ENCODE results near the gene IL4I1.

The IL4I1 gene

DNA sequence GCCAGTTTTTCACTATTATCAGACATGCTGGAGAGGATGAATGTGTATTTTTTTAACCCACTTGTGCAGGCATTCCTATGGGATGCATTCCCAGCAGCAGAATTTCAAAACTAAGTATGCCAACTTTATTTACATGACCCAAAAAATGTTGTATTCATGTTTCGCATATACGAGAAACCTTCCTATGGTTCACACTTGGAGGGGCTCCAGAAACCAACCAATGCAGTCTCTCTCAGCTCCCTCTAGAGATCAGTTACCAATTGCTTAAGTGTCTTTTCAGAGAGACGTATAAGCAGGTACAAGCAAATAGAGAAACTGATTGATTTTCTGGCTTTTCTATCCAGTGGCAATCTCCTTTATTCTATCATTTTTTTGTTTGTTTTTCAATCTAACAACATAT, 51.3 kb downstream of the IL4I1 start:
- TF ChIP-seq EZH2 (IDR thresholded peaks at IDR 0.05), result no peak
- TF ChIP-seq POLR2AphosphoS5 (IDR thresholded peaks at IDR 0.05; ENCODE audit: borderline replicate concordance, low read depth, low read length), result no peak
- TF ChIP-seq FOXP2 (optimal IDR thresholded peaks at IDR 0.05; ENCODE audit: control extremely low read depth, extremely low read length, insufficient read depth), result no peak
- H3K27ac ChIP-seq, result peak overlapping the region; percentile 1; the same call in 1 of the 2 replicates
- no peak for DNase-seq (ENCODE audit: low read depth, low spot score)

DNA sequence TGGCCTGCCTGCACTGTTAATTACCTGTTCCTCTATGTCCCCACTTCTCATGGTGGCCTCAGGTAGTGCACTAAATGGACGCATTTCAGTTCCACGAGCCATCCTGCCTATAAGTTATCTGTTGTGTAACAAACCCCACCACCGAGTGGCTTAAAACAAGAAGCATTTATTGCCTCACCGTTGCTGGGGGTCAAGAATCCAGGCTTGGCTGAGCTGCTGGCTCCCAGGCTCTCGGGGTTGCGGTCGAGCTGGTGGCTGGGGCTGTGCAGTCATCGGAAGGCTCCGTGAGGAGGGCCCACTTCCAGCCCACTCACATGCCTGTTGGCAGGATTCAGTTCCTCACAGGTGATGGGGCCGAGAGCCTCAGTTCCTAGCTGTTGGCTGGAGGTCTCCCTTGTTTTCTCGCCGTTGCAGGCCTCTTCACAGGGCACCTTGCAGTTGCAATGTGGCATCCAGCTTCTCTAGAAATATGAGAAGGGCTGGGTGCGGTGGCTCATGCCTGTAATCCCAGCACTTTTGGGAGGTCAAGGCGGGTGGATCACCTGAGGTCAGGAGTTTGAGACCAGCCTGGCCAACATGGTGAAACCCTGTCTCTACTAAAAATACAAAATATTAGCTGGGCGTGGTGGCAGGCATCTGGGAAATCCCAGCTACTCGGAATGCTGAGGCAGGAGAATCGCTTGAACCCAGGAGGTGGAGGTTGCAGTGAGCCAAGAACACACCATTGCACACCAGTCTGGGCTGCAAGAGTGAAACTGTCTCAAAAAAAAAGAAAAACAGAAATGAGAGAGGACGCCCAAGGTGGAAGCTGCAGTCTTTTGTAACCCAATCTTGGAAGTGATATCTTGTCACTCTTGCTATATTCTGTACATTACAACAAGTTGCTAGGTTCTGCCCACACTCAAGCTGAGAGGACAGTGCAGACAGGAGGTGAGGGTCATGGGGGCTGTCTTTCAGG, 52.3 kb downstream of the IL4I1 start:
- no peak for TF ChIP-seq POLR2AphosphoS5 (IDR thresholded peaks at IDR 0.05; ENCODE audit: borderline replicate concordance, low read depth, low read length)
- TF ChIP-seq FOXP2 (optimal IDR thresholded peaks at IDR 0.05; ENCODE audit: control extremely low read depth, extremely low read length, insufficient read depth), result no peak
- no peak for TF ChIP-seq EZH2 (IDR thresholded peaks at IDR 0.05)
- no peak for DNase-seq (ENCODE audit: low read depth, low spot score)
- Histone ChIP-seq H3K4me3 (no peak overlapping the region), H3K9me3 (ENCODE audit: low read depth, low read length) (no peaks in the 10 kb centered on the region), H3K9ac (ENCODE audit: insufficient read length) (no peak overlapping the region), H3K36me3 (ENCODE audit: insufficient read depth, low read length) (peaks cover 13% of the 10 kb centered on the region), H3K27ac (no peak overlapping the region)

More for the DNA sequence above, 51.3 kb downstream of the IL4I1 start:
- Histone ChIP-seq H3K9ac (ENCODE audit: insufficient read length) (peak overlapping the region; percentile 4), H3K36me3 (ENCODE audit: insufficient read depth, low read length) (peaks cover 14% of the 10 kb centered on the region), H3K9me3 (ENCODE audit: low read depth, low read length) (no peaks in the 10 kb centered on the region), H3K4me3 (no peak overlapping the region)

DNA sequence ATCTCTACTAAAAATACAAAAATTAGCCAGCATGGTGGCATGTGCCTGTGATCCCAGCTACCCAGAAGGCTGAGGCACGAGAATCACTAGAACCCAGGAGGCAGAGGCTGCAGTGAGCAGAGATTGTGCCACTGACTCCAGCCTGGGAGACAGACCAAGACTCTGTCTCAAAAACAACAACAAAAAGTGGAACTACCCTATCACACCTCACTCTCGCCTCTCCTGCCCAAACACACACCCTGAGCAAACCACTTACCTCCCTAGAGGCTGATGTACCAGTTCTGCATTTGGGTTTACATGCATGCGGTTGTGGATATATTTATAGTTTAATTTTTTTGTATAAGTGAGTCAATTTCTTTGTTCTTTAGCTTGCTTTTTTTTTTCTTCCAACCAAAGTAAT, 53.4 kb downstream of the IL4I1 start:
- Histone ChIP-seq H3K27ac (no peak overlapping the region), H3K36me3 (ENCODE audit: insufficient read depth, low read length) (peaks cover 14% of the 10 kb centered on the region; the same call in 1 of the 2 replicates), H3K9ac (ENCODE audit: insufficient read length) (no peak overlapping the region), H3K9me3 (ENCODE audit: low read depth, low read length) (no peaks in the 10 kb centered on the region), H3K4me3 (no peak overlapping the region)
- TF ChIP-seq POLR2AphosphoS5 (IDR thresholded peaks at IDR 0.05; ENCODE audit: borderline replicate concordance, low read depth, low read length), result no peak
- no peak for TF ChIP-seq EZH2 (IDR thresholded peaks at IDR 0.05)
- TF ChIP-seq FOXP2 (optimal IDR thresholded peaks at IDR 0.05; ENCODE audit: control extremely low read depth, extremely low read length, insufficient read depth), result no peak
- DNase-seq (ENCODE audit: low read depth, low spot score), result no peak

DNA sequence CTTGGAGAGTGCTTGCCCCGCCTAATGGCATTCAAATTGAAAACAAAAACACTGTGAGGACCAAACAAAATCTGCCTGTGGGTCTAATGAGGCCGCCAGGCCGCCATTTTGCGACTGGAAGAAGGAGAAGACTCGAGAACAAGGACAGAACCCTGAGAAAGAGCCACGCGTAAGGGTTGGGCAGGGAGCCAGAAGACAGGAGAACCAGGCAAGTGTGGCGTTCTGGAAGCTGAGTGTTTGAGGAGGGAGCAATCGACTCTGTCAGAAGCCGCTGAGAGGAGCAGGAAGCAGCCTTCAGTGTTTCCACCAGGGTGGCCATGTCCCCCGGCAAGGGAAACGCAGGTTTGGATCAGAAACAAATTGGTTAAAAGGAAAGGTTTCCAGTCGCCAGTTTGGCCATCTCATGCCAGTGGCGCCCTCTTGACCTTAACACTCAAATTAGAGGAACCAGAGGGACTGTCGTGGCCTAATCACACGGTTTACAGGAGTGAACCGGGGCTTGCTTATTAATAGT, 55.9 kb downstream of the IL4I1 start:
- peaks cover 22% of the 10 kb centered on the region; the same call in 1 of the 2 replicates for H3K36me3 ChIP-seq (ENCODE audit: insufficient read depth, low read length)
- no peaks in the 10 kb centered on the region for H3K9me3 ChIP-seq (ENCODE audit: low read depth, low read length)
- H3K4me3 ChIP-seq, result no peak overlapping the region
- no peak for TF ChIP-seq POLR2AphosphoS5 (IDR thresholded peaks at IDR 0.05; ENCODE audit: borderline replicate concordance, low read depth, low read length)
- TF ChIP-seq FOXP2 (optimal IDR thresholded peaks at IDR 0.05; ENCODE audit: control extremely low read depth, extremely low read length, insufficient read depth), result no peak
- TF ChIP-seq EZH2 (IDR thresholded peaks at IDR 0.05), result no peak
- no peak for DNase-seq (ENCODE audit: low read depth, low spot score)
- no peak overlapping the region for H3K27ac ChIP-seq
- H3K9ac ChIP-seq (ENCODE audit: insufficient read length), result no peak overlapping the region

DNA sequence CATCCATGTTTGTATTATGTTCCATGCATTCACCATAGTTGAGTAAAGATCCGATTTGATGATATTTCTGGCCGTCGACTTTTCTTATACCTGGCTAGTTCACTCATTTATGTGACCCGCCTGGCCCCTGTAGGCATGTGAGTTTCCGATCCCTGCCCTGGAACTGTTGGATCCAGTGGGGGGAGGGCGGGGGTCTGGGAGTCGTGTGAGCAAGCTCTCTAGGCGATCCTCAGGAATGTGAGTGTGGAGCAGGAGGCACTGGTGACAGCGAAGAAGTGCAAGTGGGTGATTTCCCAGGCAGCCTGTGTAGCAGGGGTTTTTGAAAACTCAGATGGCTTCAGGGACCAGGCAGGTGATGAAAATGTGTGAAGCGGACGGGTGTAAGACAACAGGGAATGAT, 56.4 kb downstream of the IL4I1 start:
- H3K9me3 ChIP-seq (ENCODE audit: low read depth, low read length), result no peaks in the 10 kb centered on the region
- peaks cover 22% of the 10 kb centered on the region; the same call in 1 of the 2 replicates for H3K36me3 ChIP-seq (ENCODE audit: insufficient read depth, low read length)
- H3K4me3 ChIP-seq, result no peak overlapping the region
- no peak overlapping the region for H3K9ac ChIP-seq (ENCODE audit: insufficient read length)
- no peak for TF ChIP-seq EZH2 (IDR thresholded peaks at IDR 0.05)
- TF ChIP-seq POLR2AphosphoS5 (IDR thresholded peaks at IDR 0.05; ENCODE audit: borderline replicate concordance, low read depth, low read length), result no peak
- TF ChIP-seq FOXP2 (optimal IDR thresholded peaks at IDR 0.05; ENCODE audit: control extremely low read depth, extremely low read length, insufficient read depth), result no peak
- no peak overlapping the region for H3K27ac ChIP-seq
- DNase-seq (ENCODE audit: low read depth, low spot score), result no peak

DNA sequence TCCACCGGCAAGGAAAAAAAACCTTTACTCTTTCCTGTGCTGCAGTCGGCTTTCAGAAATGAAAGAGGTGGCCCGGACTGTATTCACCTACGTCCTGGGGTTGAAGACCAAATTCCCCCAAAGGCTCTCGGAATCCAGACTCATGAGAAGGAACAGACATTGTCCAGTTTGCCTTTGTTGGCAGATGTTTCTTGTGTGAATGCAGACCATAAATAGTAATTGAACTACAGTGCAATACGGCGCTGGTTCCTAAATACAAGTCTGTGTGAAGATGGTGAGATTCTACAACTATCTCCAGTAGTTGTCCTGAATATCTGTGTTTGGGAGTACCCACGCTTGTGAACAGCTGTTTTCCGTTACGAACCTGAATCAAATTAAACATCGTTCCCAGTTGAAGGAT, 57.0 kb downstream of the IL4I1 start:
- TF ChIP-seq POLR2AphosphoS5 (IDR thresholded peaks at IDR 0.05; ENCODE audit: borderline replicate concordance, low read depth, low read length), result no peak
- TF ChIP-seq FOXP2 (optimal IDR thresholded peaks at IDR 0.05; ENCODE audit: control extremely low read depth, extremely low read length, insufficient read depth), result no peak
- TF ChIP-seq EZH2 (IDR thresholded peaks at IDR 0.05), result no peak
- no peak overlapping the region for H3K9ac ChIP-seq (ENCODE audit: insufficient read length)
- H3K27ac ChIP-seq, result 0 out of 2 replicates have a peak overlapping the region, but pooled peaks have one; percentile 36
- H3K36me3 ChIP-seq (ENCODE audit: insufficient read depth, low read length), result peaks cover 22% of the 10 kb centered on the region; the same call in 1 of the 2 replicates
- no peaks in the 10 kb centered on the region for H3K9me3 ChIP-seq (ENCODE audit: low read depth, low read length)
- H3K4me3 ChIP-seq, result no peak overlapping the region
- no peak for DNase-seq (ENCODE audit: low read depth, low spot score)

Measured in SK-N-MC (cell line).